Kidney glomerular epithelial cell (primary cell): ENCODE results near the gene IL20RA.
A peak's percentile ranks its signal among the peaks of the same experiment; 100 is the strongest.
"Not testable (repeated sequence)": the region's sequence is repeated elsewhere in the genome, so short reads cannot be mapped to it uniquely, and the experiment has no call there.

Source experiments
- DNase-seq: peaks from one replicate; lab custom pipeline; 2025; lab: John Stamatoyannopoulos, UW

Gene IL20RA

DNA sequence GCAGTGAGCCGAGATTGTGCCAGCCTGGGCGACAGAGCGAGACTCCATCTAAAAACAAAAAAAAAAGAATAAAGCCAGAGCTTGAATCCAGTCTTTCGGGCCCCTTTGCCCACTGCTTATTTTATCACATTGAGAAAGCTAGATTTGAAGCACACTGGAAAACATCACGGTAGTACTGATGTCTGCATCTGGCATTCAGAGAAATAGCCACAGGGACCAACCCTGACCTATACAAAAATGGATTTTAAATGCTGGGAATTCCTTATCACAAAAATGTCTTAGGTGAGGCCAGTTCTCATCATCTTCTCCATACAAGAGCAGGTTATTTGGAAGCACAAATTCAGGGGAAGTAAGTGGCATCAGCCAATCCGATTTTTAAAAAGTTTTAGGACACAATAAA is 73.2 kb downstream of the IL20RA start:
- no peak for DNase-seq

DNA sequence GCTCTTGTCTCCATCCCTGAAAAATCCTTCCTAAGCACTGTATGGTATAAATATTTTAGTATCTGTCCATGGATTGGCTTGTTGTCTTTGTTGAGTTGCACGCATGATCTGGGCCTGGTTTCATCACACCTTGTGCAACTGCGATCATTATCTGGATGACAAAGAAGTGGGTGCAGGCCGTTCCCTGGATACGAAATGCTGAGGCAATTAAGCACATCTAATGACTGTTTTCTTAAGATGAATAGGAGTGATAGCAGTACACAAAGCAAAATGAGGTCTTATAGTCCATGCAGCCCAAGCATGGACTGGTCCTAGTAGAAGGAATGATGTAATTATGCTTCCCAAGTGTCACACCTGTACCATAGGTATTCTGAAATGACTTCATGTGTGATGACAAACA is 74.8 kb downstream of the IL20RA start:
- DNase-seq, result no peak

DNA sequence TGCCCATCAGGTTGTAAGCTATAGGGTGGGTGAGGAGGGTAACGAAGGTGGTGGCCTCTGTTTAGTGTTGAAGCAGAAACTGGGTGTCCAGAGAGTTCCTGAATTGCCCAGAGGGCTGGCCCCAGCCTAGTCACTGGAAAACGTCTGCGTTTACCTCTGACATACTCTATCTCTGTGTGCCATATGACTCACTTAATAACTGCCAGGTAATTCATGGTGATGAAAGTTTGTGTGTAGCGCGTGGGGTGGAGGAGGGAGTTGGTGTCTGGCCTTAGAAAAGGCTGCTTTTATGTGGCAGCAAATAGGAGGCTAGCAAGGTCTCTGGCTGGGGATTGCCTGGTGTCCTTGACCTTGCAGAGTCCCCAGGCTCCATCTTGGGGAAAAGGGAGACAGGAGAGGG is 75.3 kb downstream of the IL20RA start:
- DNase-seq, result no peak

DNA sequence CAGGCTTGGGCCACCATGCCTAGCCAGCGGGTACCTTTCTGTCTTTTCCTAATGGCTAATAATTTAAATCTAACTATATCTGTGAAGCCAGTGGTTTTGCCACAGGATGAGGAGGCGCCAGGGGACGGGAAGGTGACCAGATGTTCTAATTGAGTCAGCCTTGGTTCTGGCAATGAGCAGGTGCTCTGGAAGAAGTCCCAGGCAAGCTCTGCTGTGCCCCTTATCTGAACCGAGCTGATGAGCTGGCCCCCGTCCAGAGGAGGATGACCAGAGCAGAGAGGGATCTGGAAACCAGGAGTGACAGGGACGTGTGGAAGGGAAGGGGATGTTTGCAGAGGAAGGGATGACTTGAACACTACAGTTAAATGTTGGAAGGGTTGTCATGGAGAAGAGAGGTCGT is 75.9 kb downstream of the IL20RA start:
- DNase-seq, result no peak

DNA sequence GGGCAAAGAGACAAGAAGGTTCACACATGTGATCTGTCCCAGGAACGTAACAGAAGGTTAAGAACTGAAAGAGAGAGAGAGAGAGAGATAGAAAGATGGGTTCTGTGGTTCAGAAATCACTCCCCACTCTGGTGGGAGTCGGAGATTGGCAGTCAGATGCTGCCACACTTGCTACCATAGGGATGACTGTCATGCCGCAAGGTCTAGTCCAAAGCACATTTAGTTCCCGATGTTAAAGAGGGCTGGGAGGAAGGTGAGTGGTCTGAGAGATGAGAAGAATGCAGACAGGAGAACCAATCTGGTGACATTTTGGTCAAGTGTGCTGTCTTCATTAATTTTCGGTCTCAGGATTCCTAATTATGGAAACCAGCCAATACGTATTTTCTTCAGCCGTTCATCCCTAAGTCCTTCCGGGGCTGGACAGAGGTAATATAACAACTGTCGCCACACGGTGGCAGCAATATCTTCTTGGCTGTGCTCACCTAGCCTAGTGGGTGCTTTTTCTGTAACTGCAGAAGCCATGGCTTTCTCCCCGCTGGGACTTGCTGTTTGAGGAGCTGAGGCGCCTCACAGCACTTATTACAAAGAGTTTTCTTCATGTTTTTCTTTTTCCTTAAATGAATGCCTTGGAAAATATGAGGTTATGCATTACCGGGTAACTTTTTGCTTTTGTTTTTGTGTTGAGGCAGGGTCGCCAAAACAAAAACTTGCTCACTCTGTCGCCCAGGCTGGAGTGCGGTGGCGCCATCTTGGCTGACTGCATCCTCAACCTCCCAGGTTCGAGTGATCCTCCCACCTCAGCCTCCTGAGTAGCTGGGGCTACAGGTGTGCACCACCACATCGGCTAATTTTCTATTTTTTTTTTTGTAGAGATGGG is 76.7 kb downstream of the IL20RA start:
- peak; percentile 53 for DNase-seq

DNA sequence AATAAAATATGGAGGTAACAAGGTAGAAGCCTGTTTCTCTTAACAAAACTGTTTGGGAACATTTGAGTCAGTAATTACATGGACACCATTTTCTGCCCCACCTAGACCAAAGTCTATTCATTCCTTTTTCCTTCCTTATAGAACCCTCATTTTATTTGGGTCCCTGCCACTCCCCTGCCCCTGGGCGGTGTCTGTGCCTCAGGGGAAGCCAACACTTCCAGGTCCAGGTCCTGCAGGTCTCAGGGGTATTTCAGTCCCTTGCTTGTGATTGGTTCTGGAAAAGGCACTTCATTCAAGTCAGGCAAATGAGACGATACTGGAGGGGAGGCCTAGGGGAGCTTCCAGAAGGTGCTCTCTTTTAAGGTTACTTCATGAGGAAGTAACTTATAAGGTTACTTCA is 80.4 kb downstream of the IL20RA start:
- no peak for DNase-seq

DNA sequence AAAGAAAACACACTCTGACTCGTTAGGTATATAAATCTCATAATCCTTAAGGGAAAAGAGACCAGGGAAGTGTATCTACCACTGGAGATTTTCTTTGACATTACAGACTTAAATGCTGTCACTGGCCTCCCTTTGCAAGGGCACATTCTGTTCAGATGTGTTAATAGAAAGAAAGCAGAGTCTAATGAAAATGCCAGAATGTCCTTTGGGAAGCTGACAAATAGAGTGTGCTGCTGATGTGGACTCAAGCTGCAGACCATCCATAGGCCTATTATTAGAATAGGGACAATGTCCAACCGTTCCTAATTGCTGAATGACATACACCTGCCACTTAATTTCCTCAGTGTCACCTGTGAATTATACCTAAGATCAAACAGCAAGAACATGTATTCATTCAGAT is 81.5 kb downstream of the IL20RA start:
- no peak for DNase-seq

DNA sequence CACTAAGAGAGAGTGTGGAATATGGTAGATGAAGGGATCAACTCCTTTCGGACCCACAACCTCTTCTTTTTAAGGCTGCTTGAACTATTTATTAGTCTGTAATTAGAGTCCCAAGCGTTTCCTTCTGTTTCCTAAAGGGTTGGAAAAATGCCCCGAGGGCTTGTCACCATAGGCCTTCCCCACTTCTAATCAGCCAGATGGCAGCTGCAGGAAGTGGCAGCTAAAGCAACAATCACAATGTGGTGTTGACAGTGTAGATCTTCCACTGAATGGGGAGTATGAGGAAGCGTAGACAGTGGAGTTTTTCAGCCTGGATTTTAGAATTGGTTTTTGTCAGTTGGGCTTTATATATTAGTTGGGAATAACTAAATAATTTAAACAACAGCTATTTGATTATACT is 82.1 kb downstream of the IL20RA start:
- no peak for DNase-seq

DNA sequence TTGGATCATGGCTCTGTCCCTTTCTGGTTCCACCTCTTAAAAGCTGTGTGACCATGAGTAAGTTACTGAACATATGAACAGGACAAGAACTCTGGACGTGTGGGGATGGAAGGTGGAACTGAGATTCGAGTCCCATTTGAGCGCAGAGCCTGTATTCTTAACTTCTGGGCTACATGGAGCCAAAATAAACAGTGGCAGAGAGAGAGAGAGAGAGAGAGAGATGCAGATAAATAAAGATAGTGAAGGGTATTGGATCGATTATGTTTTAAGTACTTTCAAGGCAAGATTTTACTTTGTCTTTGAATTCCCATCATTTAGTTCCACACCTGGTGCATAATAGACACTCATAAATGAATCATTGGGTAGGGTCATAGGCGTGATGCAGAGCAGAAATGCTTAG is 82.9 kb downstream of the IL20RA start:
- DNase-seq, result no peak

DNA sequence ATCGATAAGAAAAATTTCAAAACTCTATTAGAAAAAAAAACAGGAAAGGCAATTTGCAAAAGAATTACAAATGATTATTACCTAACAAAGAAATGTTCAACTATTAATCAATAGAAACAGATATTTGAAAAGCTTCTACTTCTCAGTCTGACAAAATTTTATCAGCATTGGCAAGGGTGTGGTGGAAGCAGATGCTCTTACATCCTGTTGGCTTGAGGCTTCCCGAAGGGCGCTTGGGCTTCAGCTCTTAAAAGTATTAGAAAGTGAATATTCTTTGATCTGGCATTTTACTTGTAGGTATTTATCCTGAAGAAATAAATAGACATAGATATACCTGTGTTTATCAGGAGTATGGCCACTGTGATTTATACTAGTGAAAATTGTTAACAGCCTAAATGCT is 84.0 kb downstream of the IL20RA start:
- DNase-seq, result no peak

DNA sequence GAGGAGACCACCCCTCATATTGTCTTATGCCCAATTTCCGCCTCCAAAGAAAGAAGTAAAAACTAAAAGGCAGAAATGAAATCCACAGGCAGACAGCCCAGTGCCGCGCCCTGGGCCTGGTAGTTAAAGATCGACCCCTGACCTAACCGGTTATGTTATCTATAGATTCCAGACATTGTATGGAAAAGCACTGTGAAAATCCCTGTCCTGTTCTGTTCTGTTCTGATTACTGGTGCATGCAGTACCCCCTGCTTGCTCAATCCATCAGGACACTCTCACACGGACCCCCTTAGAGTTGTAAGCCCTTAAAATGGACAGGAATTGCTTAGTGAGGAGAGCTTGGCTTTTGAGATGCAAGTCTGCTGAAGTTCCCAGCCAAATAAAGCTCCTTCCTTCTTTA is 84.8 kb downstream of the IL20RA start:
- DNase-seq, result not testable (repeated sequence)

DNA sequence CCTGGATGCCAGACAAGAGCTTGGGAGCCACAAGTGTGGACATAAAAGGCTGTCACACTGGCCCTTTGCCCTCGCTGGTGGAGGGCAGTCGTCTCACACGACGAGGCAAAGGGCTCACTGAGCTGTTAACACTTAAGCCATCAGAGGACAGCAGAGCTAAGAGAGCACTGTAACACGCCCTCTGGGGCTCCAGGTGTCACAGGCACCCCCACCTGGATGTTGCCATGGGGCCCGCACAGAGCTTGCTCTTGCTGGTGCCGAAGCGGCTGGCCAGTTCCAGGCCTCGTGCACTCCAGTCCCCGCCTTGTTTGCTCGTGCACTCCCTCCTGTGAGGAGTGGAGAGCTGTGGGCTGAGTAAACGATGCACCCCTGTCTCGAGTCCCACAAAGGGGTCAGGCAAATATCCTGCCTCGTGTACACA is 85.3 kb downstream of the IL20RA start:
- no peak for DNase-seq

DNA sequence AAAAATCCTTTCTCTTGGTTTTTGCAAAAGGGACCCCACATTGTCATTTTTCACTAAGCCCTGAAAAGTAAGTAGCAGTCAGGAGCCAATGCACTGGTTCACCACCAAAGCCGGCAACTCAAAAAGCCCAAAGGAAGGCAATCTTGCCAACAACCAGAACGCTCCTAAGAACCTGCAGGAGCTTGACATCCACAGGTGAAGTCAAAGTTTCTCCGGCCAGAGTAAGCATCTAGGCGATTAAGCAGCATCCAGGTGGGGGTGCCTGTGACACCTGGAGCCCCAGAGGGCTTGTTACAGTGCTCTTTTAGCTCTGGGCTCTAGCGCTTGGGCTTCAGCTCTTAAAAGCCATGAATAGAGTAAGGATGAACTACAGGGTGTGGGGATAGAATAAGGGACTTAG is 86.6 kb downstream of the IL20RA start:
- no peak for DNase-seq

DNA sequence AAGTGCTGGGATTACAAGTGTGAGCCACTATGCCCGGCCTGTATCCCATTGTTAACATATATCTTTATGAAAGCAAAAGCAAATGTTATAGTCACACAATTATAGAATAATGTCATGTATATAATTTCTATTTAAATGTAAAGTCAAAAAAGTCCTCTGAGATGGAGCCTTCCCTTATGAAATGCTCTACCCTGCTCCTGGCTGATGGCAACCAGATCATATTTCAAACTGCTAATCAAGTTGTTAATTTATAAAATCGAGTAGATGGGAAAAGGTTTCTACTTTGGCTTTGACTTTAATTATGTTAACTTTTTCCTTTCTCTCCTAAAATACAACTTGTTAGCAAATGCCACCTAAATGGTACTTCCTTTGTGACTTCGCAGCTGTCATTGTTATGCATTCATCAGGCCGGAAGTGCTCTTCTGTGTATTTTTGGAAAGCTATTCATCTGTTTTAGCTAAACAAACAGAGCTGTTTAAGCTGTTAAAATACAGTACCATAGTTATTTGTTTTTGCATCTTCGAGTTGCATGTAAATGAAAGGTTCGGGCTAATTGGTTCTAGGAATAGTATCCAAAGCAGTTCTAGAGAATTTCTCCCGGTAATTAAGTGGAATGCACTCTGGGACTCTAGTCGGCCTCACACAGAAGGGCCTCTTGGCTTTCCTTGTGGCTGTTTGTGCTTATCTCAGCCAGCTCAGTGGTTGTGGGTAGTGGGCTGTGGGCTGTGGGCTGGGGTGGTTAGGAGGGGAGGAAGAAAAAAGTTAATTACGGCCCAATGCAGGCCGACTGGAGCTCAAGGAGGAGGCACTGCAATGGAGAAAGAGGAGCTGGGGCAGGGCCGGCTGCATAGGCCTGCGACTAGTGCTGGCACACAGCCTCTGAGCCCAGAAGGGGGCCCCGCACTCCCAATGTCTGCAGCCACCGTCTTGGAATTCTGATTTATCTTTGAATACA is 87.9 kb downstream of the IL20RA start:
- no peak for DNase-seq

DNA sequence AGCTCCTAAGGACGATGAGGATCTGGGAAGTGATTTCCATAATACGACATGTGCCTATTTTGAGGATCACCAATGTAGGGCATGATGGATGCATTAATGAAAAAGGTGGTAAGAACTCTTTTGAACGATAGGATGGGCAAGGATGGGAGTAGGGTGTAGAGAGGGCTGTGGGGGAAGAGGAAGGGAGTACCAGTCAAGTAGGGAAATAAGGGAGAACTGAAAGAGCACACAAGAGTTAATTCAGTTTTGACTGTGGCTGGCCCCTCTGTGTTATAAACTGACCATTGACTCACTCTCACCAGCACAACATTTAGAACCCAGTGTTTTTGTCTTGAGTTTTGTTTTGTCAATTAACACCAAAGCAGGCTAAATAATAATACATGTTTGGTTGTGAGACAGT is 89.6 kb downstream of the IL20RA start:
- DNase-seq, result no peak

DNA sequence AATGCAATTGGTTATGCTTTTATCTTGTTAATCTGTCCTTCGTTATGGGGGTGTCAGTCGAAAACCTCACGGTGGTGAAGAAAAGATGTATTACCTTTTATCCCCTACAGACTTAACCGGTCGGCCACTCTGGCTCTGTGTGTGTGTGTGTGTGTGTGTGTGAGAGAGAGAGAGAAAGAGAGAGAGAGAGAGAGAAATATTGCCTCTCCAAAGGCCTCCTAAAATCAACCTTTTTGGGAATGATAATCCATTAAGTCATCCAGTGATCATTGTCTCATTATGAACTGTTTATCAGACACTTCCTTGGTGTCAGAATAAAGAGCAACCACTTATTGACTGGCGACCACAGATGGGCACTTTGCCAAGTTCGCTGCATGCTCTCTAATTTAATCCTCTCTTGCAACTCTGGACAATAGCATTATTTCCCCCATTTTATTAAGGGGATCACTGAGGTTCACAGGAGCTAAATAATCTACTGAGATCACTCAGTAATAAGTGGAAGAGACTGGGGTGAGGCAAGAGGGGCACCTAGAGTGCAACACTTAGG is 92.0 kb downstream of the IL20RA start:
- DNase-seq, result no peak

DNA sequence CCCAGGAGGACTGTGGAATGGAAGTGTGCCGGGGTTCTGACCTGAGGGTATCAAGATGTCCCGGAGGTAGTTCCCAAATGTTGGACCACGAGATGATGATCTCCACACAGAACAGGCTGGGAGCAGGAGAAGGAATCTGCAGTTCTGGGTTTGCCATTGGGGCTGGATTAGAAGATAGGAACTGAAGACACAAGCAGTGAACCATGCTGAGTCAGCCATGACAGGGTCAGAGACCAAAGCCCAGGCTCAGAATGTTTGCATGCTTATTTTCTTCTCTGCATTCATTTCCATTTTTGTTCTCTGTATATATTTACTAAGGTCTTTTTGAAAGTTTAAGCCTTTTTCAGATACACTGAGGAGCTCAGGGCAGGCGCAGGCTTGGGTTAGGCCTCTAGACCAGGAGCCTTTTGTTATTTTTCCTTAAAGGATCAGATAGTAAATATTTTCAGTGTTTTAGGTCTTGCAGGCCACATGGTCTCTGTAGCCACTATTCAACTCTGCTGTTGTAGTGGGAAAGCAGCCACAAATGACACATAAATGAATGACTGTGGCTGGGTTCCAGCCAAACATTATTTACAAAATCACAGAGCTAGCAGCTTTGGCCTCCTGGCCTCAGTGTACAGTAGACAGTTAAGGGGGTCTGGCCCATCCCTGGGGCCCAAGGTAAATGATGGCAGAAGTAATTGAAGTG is 94.2 kb downstream of the IL20RA start:
- no peak for DNase-seq
